ENCODE results near the gene DAD1.

DNA sequence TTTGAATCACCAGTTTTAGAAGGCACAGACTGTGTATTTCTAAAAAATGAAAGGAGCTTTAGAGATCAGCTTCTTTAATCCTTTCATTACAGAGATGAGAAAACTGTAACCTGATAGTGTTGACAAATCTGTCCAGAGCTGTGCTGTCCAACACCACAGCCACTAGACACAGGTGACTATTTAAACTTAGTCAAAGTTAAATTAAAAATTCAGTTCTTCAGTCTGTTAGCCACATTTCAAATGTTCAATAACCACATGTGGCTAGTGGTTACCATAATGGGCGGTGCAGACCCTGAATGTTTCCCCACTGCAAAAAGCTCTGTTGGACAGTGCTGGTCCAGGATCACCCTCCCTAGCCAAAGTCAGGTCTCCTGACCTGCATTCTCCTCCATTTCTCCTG, 21.6 kb downstream of the DAD1 start:
- TF ChIP-seq EZH2 (IDR thresholded peaks at IDR 0.05; ENCODE audit: insufficient read depth, poor library complexity, severe bottlenecking) = no peak
- TF ChIP-seq EZH2phosphoT487 (IDR thresholded peaks at IDR 0.05; ENCODE audit: insufficient read depth, low read depth) = no peak

Data from GM23248 (cell line).